CD4-positive, alpha-beta T cell treated with Interleukin-12 subunit alpha and Interleukin-12 subunit beta, for 1 hour (primary cell): ENCODE measurements around the gene SKI.

Experiments used
- DNase-seq: peaks from one replicate; pipeline ENCODE4 v3.0.0-alpha.2; 2020

The SKI gene

DNA sequence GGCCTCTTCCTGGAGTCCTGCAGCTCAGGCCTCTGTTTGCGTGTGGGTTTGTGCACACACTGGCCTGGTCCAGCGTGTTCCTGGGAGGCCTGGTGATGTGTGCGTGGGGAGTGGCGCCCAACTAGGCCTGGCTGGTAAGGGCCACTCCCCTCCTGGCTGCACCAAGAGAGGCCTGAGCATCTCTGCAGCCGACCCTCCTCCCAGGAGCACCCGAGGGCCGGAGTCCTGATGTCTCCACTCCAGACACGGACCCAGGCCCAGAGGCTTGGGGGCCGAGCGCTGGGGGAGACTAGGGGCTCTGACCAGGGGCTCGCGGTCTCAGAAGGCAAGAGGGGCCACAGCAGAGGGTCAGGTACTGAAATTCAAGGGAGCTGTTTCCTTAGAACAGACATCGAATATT lies 130.0 kb downstream of the SKI start:
- no peak for DNase-seq

DNA sequence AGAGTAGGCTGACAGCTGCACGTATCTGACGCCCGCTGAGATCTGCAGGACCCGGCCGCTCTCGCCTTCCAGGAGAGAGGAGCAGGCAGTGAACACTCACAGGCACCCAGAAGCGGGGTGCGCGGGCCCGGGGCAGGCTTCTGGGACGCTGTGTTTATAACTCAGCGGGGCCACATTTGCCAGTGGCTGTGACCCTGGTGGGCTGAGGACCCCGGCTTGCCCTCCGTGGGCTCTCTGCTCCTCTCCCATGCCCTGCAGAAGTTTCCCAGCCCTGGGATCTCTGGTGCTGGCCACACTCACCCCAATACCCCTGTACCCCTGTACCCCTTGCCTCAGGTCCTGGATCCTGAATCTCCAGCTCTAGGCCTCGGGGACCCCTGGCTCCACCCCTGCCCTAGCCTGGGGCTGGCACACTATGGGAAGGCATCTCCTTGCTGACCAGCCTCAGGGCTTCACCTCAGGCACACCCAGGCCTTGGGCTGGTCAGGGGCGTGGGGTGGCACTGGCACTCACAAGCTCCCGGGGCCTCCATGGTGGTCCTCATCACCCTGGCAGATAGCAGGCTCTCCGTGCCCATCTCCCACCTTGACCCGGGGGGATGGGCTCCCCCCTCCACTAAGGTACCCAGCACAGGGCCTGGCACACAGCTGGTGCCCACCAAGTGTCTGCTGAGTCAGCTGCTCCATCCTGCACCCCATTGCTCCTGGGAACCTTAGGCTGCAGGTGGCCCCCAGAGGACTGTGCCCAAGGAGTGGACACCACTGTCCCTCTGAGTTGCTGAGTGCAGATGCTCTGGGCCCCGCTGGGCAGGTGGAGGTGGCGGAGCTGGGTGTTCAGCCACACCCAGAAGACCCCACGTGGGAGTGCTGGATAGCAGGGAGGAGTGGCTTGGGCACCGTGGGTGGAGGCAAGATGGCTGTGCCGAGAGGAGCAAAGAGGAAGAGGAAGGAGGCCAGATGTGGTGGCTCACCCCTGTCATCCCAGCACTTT lies 130.8 kb downstream of the SKI start:
- DNase-seq, result no peak
